ENCODE results near the gene NPAS3. TPM values are rescaled to one million over a fixed set of nuclear protein-coding genes. Genes with fewer than 3 reads are reported as not detected.

NPAS3 gene
- total RNA-seq, 4 donors from 2014 or later, result 1.5 to 12.3 (median 3.4) TPM

GRCh38 chr14:33504246-33505099 lies 565.8 kb downstream of the NPAS3 start:
- peaks cover 0 to 2% (median 0%) of the 10 kb centered on the region in 4 donors for H3K4me1 ChIP-seq
- H3K36me3 ChIP-seq, result no peaks in the 10 kb centered on the region
- H3K27ac ChIP-seq, result no peak overlapping the region
- no peaks in the 10 kb centered on the region for H3K9me3 ChIP-seq
- H3K27me3 ChIP-seq, result no peaks in the 10 kb centered on the region
- no peak for DNase-seq (ENCODE audit: low spot score in 2 of 2)
- TF ChIP-seq EP300 (IDR thresholded peaks at IDR 0.05) (no peak), POLR2A (IDR thresholded peaks at IDR 0.05) (no peak), CTCF (IDR thresholded peaks at IDR 0.05) (no peak)
- 73 to 79% methylated on average over 5 of the region's 5 CpGs for WGBS, 2 donors
- no peak overlapping the region for H3K4me3 ChIP-seq

- Histone ChIP-seq H3K36me3 (no peaks in the 10 kb centered on the region), H3K4me1 (no peaks in the 10 kb centered on the region), H3K27ac (no peak overlapping the region), H3K4me3 (no peak overlapping the region), H3K27me3 (no peaks in the 10 kb centered on the region), H3K9me3 (no peaks in the 10 kb centered on the region)
- DNase-seq (ENCODE audit: low spot score in 2 of 2), result no peak
- 71 to 74% methylated on average over 4 of the region's 4 CpGs for WGBS, 2 donors
- TF ChIP-seq EP300 (IDR thresholded peaks at IDR 0.05) (no peak), POLR2A (IDR thresholded peaks at IDR 0.05) (no peak), CTCF (IDR thresholded peaks at IDR 0.05) (no peak)
These were observed 566.7 kb downstream of the NPAS3 start for GRCh38 chr14:33505266-33505962.

DNA sequence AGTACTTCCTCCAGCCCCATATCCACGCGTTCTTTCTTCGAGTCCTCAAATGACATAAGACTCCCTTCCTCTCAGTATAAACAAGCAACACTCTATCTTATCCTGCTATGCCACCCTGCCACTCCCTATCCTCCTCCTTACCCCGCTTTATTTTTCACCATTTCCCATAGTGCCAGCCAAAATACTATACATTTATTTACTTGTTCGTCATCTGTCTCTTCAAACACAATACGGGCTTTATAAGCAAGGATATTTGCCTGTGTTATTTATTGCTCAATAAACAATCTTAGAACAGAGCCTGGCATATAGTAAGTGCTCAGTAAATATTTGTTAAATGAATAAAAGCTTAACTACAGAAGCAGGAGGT lies 567.3 kb downstream of the NPAS3 start:
- Histone ChIP-seq H3K27ac (no peak overlapping the region), H3K9me3 (no peaks in the 10 kb centered on the region), H3K27me3 (no peaks in the 10 kb centered on the region), H3K4me3 (no peak overlapping the region), H3K4me1 (no peaks in the 10 kb centered on the region), H3K36me3 (no peaks in the 10 kb centered on the region)
- DNase-seq (ENCODE audit: low spot score in 2 of 2), result no peak
- 91 to 92% methylated on average over 6 of the region's 6 CpGs for WGBS, 2 donors
- TF ChIP-seq CTCF (IDR thresholded peaks at IDR 0.05) (no peak), POLR2A (IDR thresholded peaks at IDR 0.05) (no peak), EP300 (IDR thresholded peaks at IDR 0.05) (no peak)

DNA sequence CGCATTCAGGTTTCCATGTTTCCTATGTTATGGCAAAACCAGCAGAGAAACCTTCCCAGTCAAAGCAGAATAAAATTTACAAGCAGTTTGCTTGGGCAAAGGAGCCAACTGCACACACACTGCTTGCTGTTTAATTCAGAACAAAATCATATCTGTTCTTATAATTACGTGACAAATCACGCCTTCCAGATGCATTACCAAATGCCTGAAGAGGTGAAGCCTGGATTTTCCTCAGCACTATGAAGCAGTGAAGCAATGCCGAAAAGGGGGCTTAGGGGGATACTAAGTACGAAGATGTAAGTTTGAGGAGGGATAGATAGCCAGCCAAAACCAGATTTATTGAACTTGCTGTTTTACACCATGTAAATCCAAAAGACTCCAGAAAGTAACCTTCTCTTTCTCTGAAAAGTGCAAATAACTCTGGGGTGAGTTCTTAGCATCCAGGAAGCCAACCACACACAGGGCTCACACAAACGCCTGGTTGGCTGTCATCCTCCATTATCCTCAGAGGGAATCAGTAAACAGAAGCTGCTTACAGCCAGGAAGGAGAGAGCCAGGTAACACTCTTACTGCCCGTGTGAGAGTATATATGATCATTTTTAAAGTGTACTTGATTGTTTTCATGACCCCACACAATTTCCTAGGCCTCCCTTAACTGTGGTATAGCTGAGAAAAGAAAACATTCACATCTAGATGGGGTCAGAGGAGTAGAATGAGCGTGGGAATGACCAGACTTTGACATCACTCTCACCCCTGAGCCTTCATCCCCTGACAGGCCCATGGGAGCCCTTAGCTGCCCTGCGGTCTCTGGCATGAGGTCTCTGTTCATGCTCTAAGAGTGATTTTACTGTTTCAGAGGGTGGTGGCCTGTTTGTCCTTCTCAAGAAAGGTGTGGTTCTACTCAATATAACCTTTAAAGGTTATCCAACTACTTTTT lies 569.7 kb downstream of the NPAS3 start:
- no peaks in the 10 kb centered on the region for H3K9me3 ChIP-seq
- TF ChIP-seq CTCF (IDR thresholded peaks at IDR 0.05), result no peak
- no peak for TF ChIP-seq EP300 (IDR thresholded peaks at IDR 0.05)
- TF ChIP-seq POLR2A (IDR thresholded peaks at IDR 0.05), result no peak
- no peaks in the 10 kb centered on the region for H3K27me3 ChIP-seq
- H3K36me3 ChIP-seq, result no peaks in the 10 kb centered on the region
- no peak overlapping the region for H3K27ac ChIP-seq
- no peak overlapping the region for H3K4me3 ChIP-seq
- WGBS, 2 donors, result 76 to 80% methylated on average over 9 of the region's 9 CpGs
- no peaks in the 10 kb centered on the region for H3K4me1 ChIP-seq
- no peak for DNase-seq (ENCODE audit: low spot score in 2 of 2)

Data from tibial nerve (tissue), 4 donors.